Activated naive CD8-positive, alpha-beta T cell treated with anti-CD3 and anti-CD28 coated beads, Interleukin-2, amount 50 U/mL, for 24 hours (primary cell): ENCODE data around the gene HBQ1.
A peak's percentile ranks its signal among the peaks of the same experiment; 100 is the strongest.
"Not testable (repeated sequence)": the region's sequence is repeated elsewhere in the genome, so short reads cannot be mapped to it uniquely, and the experiment has no call there.

Source experiments
- ATAC-seq: fragments of 150-1000 bp; cut with Tn5 transposase; one replicate; pipeline ENCODE4 v1.10.0; 2021
- DNase-seq: peaks from one replicate; pipeline ENCODE4 v3.0.0; 2021
- H3K27ac Mint-ChIP-seq: one replicate; pipeline ENCODE4 v1.8.0; 2021; ENCODE audit warnings: mild to moderate bottlenecking, mixed read lengths
- H3K27me3 Mint-ChIP-seq: one replicate; pipeline ENCODE4 v1.8.0; 2021; ENCODE audit warnings: mixed read lengths
- H3K36me3 Mint-ChIP-seq: one replicate; pipeline ENCODE4 v1.8.0; 2021; ENCODE audit warnings: low read depth, mixed read lengths
- H3K4me1 Mint-ChIP-seq: one replicate; pipeline ENCODE4 v1.8.0; 2021; ENCODE audit warnings: mixed read lengths
- H3K4me3 Mint-ChIP-seq: one replicate; pipeline ENCODE4 v1.8.0; 2021; ENCODE audit warnings: mild to moderate bottlenecking, moderate library complexity, mixed read lengths
- H3K9me3 Mint-ChIP-seq: one replicate; pipeline ENCODE4 v1.8.0; 2021; ENCODE audit warnings: mixed read lengths

Gene HBQ1

DNA sequence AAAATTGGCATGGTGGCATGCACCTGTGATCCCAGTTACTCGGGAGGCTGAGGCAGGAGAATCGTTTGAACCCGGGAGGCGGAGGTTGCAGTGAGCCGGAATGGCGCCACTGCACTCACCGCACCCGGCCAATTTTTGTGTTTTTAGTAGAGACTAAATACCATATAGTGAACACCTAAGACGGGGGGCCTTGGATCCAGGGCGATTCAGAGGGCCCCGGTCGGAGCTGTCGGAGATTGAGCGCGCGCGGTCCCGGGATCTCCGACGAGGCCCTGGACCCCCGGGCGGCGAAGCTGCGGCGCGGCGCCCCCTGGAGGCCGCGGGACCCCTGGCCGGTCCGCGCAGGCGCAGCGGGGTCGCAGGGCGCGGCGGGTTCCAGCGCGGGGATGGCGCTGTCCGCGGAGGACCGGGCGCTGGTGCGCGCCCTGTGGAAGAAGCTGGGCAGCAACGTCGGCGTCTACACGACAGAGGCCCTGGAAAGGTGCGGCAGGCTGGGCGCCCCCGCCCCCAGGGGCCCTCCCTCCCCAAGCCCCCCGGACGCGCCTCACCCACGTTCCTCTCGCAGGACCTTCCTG, at the start of gene HBQ1:
HBQ1 (plus strand) TSS at position 359 of the 575 bp plus-strand sequence; CDS start at position 387, 28 bp downstream.
- peaks cover 35% of the 10 kb centered on the region for H3K27me3 Mint-ChIP-seq
- no peak within 1 kb of the TSS for H3K27ac Mint-ChIP-seq
- peak; percentile 34 for ATAC-seq
- peak; percentile 74 for DNase-seq
- H3K36me3 Mint-ChIP-seq = no peaks in the 10 kb centered on the region
- peaks cover 10% of the 10 kb centered on the region for H3K4me1 Mint-ChIP-seq
- H3K9me3 Mint-ChIP-seq = no peaks in the 10 kb centered on the region
- H3K4me3 Mint-ChIP-seq = no peak within 1 kb of the TSS

DNA sequence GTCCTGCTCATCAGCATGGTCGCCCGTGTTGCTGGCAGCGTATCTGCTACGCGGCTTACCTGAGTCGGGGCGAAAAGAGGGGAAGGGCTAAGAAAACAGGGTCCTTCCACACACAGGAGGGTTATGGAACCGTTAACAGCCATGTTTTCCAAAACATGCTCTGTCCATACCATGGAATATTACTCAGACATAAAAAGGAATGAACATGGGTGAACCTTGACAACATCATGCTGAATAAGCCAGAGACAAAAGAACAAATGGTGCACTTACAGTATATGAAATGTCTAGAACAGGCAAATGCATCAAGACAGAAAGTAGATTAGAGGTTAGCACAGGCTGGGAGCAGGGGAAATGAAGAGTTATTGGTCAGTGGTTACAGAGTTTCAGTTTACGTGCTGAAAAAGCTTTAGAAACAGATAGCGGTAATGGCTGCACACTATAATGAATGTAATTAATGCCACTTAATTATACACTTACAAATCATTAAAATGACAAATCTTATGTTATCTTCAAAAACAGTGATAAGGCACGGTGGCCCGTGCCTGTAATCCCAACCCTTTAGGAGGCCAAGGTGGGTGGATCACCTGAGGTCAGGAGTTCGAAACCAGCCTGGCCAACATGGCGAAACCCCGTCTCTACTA, 49.6 kb upstream of the HBQ1 start:
- Mint-ChIP-seq H3K9me3 (no peaks in the 10 kb centered on the region), H3K27ac (no peak overlapping the region), H3K27me3 (no peaks in the 10 kb centered on the region), H3K36me3 (peaks cover 5% of the 10 kb centered on the region), H3K4me1 (peaks cover 28% of the 10 kb centered on the region), H3K4me3 (no peak overlapping the region)
- ATAC-seq (no peak), DNase-seq (no peak)

DNA sequence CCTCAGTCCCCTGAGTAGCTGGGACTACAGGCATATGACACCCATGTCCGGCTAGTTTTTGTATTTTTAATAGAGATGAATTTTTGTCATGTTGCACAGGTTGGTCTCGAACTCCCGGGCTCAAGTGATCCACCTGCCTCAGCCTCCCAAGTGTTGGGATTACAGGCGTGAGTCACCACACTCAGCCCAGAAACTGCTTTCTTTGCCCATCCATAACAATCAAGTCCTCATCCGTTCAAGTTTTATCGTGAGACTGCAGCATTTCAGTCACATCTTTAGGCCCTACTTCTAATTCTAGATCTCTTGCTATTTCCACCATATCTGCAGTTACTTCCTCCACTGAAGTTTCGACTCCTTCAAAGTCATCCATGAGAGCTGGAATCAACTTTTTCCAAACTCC, 48.1 kb upstream of the HBQ1 start:
- Mint-ChIP-seq H3K4me1 (peaks cover 35% of the 10 kb centered on the region), H3K36me3 (peaks cover 9% of the 10 kb centered on the region), H3K4me3 (no peak overlapping the region), H3K27me3 (no peaks in the 10 kb centered on the region), H3K9me3 (no peaks in the 10 kb centered on the region), H3K27ac (no peak overlapping the region)
- no peak for DNase-seq
- no peak for ATAC-seq

DNA sequence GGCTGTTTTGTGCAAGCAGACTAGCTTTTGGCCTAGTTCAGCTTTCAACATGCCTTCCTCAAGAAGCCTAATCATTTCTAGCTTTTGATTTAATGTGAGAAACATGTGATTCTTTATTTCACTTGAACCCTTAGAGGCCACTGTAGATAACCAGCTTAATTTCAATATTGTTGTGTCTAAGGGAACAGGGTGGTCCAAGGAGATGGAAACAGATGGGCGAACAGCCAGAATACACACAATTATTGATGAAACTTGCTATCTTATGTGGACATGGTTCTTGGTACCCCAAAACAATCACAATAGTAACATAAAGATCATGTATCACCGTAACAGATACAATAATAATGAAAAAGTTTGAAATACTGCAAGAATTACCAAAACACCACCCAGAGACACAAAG, 46.5 kb upstream of the HBQ1 start:
- H3K4me1 Mint-ChIP-seq = peaks cover 39% of the 10 kb centered on the region
- DNase-seq (no peak), ATAC-seq (no peak)
- no peak overlapping the region for H3K27ac Mint-ChIP-seq
- no peaks in the 10 kb centered on the region for H3K9me3 Mint-ChIP-seq
- H3K27me3 Mint-ChIP-seq = no peaks in the 10 kb centered on the region
- peaks cover 11% of the 10 kb centered on the region for H3K36me3 Mint-ChIP-seq
- no peak overlapping the region for H3K4me3 Mint-ChIP-seq

DNA sequence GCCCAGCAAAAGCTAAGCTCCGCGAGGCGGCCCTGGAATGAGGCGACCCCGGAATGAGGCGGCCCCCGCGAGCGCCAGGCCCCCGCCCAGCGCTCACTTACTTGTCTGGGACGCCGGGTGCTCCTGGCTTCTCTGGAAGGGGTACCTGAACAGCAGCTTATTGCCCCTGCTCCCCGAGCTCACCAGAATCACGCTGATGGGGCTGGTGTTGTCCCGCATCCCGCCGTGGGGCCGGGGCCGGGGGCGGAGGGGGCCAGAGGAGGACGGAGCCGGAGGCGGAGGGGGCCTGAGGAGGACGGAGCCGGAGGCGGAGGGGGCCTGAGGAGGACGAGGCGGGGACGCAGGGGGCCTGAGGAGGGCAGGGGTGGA, 42.2 kb upstream of the HBQ1 start:
- H3K27ac Mint-ChIP-seq = peak overlapping the region; percentile 73
- no peaks in the 10 kb centered on the region for H3K9me3 Mint-ChIP-seq
- no peak for ATAC-seq
- no peaks in the 10 kb centered on the region for H3K27me3 Mint-ChIP-seq
- peak overlapping the region; percentile 86 for H3K4me3 Mint-ChIP-seq
- peaks cover 24% of the 10 kb centered on the region for H3K4me1 Mint-ChIP-seq
- peak; percentile 26 for DNase-seq
- peaks cover 11% of the 10 kb centered on the region for H3K36me3 Mint-ChIP-seq

DNA sequence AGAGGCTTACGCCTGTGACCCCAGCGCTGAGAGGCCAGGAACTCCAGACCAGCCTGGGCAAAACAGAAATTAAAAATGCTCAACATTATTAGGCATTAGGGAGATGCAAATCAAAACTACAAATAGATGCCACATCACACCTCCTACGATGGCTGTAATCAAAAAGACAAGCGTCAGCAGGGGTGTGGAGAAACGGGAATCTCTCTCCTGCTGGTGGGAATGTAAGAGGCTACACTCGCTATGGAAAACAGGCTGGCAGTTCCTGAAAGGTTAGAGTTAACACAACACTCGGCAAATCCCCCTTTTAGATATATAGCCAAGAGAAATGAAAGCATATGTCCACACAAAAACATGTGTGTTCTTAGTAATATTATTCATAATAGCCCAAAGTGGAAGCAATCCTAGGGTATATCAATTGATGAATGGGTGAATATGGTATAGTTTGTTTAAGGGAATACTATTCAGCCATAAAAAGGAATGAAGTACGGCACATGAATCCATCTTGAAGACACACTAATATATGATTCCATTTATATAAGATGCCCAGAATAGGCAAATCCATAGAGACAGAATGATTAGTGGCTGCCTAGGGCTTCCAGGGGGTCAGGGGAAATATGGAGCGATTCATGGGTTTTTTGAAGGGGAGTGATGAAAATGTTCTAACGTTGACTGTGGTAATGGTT, 39.9 kb upstream of the HBQ1 start:
- H3K4me3 Mint-ChIP-seq = peak overlapping the region; percentile 50
- ATAC-seq (no peak), DNase-seq (no peak)
- H3K9me3 Mint-ChIP-seq = no peaks in the 10 kb centered on the region
- no peak overlapping the region for H3K27ac Mint-ChIP-seq
- peaks cover 5% of the 10 kb centered on the region for H3K36me3 Mint-ChIP-seq
- H3K27me3 Mint-ChIP-seq = peaks cover 10% of the 10 kb centered on the region
- peaks cover 15% of the 10 kb centered on the region for H3K4me1 Mint-ChIP-seq

DNA sequence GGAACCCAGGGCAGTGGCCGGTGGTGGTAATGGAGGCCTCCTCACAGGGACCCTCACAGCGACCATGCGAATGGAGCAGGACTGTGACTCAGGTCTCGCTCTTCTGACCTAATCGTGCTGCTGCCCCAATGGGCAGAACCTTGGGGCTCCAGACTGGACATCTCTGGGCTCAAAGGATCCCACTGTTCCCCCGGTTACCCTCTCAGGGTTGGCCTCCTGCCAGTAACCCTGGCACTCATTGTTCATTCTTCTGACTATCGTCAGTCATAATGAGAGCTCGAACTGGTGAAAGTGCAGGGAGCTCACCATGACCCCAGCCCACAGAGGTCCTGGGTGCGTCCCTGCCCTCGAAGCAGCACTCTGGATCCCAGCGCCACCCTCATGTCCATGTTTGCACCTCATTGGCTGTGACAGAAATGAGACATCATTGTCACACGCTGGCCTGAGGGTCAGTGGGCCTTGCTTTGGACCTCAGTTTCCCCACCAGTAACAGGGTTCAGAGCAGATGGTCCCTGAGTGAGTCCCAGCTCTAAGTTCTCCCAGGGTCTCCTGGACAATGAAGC, 37.8 kb upstream of the HBQ1 start:
- no peak for DNase-seq
- no peak overlapping the region for H3K4me3 Mint-ChIP-seq
- no peak overlapping the region for H3K27ac Mint-ChIP-seq
- peaks cover 2% of the 10 kb centered on the region for H3K36me3 Mint-ChIP-seq
- peaks cover 10% of the 10 kb centered on the region for H3K27me3 Mint-ChIP-seq
- H3K9me3 Mint-ChIP-seq = no peaks in the 10 kb centered on the region
- peaks cover 4% of the 10 kb centered on the region for H3K4me1 Mint-ChIP-seq
- ATAC-seq = no peak

DNA sequence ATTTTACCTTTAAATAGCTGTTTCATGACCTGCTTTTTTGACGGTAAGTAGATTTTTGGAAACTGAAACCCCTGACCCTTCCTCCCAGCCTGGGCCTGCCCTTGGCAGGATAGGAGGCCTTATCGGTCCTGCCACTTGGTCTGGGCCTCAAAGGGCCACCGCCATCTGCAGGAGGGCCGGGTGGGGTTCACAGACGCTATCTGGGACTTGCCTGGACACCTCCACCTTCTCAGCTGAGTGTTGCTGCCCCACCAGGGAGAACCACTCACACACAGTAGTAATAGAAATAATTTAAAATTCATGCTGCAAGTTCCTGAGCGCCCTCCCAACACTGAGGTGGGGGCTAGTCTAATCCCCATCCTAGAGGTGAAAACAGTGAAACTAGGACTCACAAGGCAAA, 37.2 kb upstream of the HBQ1 start:
- peaks cover 10% of the 10 kb centered on the region for H3K27me3 Mint-ChIP-seq
- no peak overlapping the region for H3K4me3 Mint-ChIP-seq
- peaks cover 4% of the 10 kb centered on the region for H3K4me1 Mint-ChIP-seq
- ATAC-seq (no peak), DNase-seq (no peak)
- no peaks in the 10 kb centered on the region for H3K9me3 Mint-ChIP-seq
- no peaks in the 10 kb centered on the region for H3K36me3 Mint-ChIP-seq
- H3K27ac Mint-ChIP-seq = no peak overlapping the region

DNA sequence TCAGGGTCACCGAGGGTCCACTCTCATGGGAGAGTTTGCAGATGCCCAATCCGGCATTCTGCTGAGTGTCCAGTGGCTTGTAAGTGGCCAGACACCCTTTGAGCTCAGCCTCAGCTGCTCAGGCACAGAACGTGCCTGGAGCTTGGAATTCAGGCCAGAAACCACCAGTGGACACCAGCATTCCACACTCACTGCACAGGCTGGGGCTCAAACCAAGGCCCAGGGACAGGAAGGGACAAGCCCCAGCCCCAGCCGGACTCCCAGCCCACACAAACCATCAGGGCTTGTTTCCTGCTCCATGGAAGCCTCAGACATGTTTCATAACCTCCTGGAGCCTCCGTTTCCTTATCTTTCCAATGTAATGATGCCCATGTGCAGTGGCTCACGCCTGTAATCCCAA, 36.8 kb upstream of the HBQ1 start:
- DNase-seq (no peak), ATAC-seq (no peak)
- no peaks in the 10 kb centered on the region for H3K9me3 Mint-ChIP-seq
- peaks cover 13% of the 10 kb centered on the region for H3K27me3 Mint-ChIP-seq
- no peak overlapping the region for H3K27ac Mint-ChIP-seq
- H3K36me3 Mint-ChIP-seq = no peaks in the 10 kb centered on the region
- peaks cover 4% of the 10 kb centered on the region for H3K4me1 Mint-ChIP-seq
- no peak overlapping the region for H3K4me3 Mint-ChIP-seq

DNA sequence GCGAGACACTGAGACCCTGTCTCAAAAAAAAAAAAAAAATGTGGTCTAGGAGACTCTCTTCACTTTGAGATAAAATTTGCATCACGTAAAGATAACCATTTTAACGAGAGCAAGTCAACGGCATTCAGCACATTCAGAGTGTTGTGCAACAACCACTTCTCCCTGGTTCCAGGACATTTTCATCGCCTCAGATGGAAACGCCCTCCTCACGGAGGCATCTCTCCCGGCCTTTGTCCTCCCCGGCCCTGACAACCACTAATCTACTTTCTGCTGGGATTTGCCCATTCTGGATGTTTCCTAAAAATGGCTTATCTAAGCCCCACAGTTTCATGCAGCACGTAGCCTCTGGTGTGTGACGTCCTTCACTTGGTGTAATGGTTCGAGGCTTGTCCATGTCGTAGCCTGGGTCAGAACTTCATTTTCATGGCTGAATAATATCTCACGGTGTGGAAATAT, 35.4 kb upstream of the HBQ1 start:
- Mint-ChIP-seq H3K4me1 (no peaks in the 10 kb centered on the region), H3K9me3 (no peaks in the 10 kb centered on the region), H3K4me3 (no peak overlapping the region), H3K27me3 (peaks cover 22% of the 10 kb centered on the region), H3K36me3 (no peaks in the 10 kb centered on the region), H3K27ac (no peak overlapping the region)
- ATAC-seq = no peak
- no peak for DNase-seq

DNA sequence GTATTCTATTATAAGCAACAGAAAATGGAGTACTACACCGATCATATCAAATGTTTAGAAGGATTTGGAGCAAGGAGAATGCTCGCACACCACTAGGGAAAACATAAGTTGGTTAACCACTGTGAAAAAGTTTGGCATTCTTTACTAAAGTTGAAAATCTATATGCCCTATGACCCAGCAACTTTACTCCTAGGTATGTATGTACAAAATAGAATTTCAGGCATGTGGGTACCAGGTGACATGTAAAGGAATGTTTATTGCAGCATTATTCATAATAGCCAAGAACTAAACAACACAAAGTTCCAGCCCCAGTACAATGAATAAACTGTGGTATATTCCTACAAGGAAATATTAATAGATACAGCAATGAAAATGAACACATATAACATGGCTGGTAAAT, 33.6 kb upstream of the HBQ1 start:
- Mint-ChIP-seq H3K4me1 (no peaks in the 10 kb centered on the region), H3K27me3 (peaks cover 30% of the 10 kb centered on the region), H3K27ac (no peak overlapping the region), H3K36me3 (no peaks in the 10 kb centered on the region), H3K4me3 (no peak overlapping the region), H3K9me3 (no peaks in the 10 kb centered on the region)
- ATAC-seq (no peak), DNase-seq (no peak)

DNA sequence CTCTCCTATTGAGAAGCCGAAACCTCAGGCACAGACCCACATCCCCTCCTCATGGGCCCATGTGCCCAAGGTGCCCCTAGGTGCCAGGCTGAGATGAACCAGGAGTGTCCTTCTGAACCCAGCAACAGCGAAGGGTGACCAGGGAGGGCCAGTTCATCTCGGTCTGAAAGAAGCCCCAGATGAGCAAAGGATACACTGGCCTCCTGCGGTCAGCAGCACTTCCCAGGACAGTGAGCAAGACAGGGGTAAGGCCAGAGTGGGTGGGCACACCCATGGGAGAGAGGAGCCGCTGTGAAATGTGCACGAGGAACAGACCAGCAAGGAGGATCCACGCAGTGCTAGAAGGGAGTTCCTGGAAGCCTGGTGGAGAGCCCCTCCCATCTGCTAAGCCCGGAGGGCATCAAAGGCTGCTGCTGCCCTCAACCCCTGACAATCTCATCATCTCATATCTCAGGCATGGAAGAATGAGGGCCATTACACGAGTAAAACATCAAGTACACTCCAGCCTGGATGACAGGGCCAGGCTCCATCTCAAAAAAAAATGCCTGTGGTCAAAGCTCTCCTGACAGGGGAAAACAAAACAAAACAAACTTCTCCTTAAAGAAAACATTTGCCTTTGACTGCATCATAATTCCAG, 31.1 kb upstream of the HBQ1 start:
- Mint-ChIP-seq H3K4me3 (no peak overlapping the region), H3K27ac (no peak overlapping the region), H3K9me3 (no peaks in the 10 kb centered on the region), H3K36me3 (no peaks in the 10 kb centered on the region), H3K27me3 (peaks cover 33% of the 10 kb centered on the region), H3K4me1 (no peaks in the 10 kb centered on the region)
- DNase-seq (no peak), ATAC-seq (no peak)

DNA sequence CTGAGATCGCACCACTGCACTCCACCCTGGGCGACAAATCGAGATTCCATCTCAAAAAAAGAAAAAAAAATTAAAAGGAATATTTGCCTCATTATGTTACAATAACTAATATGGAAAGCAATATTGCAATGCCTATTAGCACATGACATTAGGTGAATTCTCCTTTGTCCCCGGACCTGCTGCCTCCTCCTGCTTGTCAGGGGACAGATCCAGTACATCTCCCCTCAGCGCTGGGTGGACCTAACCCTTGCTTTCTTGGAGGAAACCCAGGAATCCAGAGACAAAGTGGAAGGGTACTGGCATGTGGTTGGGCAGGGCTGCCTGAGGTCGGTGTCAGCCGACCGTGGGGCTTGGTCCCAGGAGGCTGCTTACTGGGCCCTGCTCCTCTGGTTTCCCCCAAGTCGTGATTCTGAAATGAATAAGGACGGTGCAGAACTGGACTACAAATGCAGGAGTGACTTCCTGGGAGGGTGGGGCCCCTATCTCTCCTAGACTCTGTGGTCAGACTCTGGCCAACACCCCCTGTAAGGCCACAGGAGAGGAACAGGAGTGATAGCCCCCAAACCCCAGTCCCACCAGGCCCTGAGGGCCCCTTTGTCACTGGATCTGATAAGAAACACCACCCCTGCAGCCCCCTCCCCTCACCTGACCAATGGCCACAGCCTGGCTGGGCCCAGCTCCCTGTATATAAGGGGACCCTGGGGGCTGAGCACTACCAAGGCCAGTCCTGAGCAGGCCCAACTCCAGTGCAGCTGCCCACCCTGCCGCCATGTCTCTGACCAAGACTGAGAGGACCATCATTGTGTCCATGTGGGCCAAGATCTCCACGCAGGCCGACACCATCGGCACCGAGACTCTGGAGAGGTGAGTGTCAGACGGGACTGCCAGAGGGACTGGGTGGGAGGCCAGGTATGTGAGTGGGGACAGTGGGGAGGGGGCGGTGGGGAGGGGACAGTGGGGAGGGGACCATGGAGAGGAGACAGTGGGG, 27.8 kb upstream of the HBQ1 start, which contains the start of gene HBZ:
HBZ (plus strand) TSS at position 504 of the 988 bp plus-strand sequence; CDS start at position 770, 266 bp downstream.
- no peak for DNase-seq
- Mint-ChIP-seq H3K4me1 (peaks cover 5% of the 10 kb centered on the region), H3K27me3 (peaks cover 50% of the 10 kb centered on the region), H3K9me3 (no peaks in the 10 kb centered on the region), H3K36me3 (no peaks in the 10 kb centered on the region), H3K27ac (no peak within 1 kb of the TSS), H3K4me3 (no peak within 1 kb of the TSS)
- ATAC-seq = no peak

DNA sequence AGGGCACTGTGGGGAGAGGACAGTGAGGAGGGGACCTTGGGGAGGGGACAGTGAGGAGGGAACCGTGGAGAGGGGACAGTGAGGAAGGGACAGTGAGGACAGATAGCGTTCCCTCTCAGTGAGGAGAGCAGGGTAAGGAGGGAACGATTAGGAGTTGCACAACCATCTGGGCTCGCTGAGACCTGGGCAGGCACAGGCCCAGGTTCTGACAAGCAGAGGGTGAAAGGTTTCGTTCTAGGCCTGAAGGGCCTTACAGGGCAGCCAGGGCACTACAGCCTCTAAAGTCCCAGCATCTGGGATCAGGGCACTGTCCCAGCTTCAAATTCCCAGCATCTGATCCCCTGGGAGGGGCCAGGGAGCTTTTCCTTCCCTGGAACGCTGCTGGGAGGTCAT, 27.1 kb upstream of the HBQ1 start:
- H3K9me3 Mint-ChIP-seq, H3K4me3 Mint-ChIP-seq: not testable (repeated sequence)

More for the DNA sequence above, 27.1 kb upstream of the HBQ1 start:
- H3K36me3 Mint-ChIP-seq, H3K27ac Mint-ChIP-seq, H3K4me1 Mint-ChIP-seq, DNase-seq: not testable (repeated sequence)
- peak; percentile 27 for ATAC-seq
- peaks cover 54% of the 10 kb centered on the region for H3K27me3 Mint-ChIP-seq
